GM12873 (cell line): Measurements from ENCODE around the gene ZKSCAN1.

Experiments used
- TF ChIP-seq, protein P1 (sequence below): IDR thresholded peaks from 2 replicates; pipeline ENCODE4 v1.5.1; 2012; ENCODE audit warnings: low read depth, mild to moderate bottlenecking, moderate library complexity, low read length, control low read depth; ENCODE audit not compliant: insufficient read depth; ENCODE audit errors: missing control alignments

Gene ZKSCAN1

DNA sequence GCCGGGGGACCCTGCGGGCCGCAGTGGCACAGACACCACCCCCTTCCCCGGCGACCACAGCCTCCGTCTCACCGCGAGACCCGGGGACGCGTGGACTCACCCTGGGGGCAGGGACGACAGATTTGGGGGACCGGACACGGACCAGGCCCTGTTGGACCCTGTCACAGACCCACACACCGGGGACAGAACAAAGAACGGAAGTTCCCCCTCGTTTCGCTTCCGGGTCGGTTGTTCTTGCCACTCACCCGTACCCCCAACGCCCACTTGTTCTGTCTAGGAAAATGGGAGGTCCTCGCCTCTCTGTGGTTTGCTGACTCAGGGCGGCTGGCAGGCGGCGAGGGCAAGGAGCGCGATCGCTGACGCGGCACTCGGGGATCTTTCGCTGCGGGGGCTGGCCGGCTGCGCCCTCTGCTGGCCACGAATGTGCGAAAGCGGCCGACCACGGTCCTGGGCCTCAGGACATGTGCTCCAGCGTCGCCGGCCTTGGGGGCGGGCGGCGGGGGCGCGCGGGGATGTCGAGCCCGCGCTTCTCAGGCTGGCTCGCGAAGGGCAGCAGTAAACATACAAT, 66.2 kb downstream of the ZKSCAN1 start, which contains the start of gene ZNF3:
ZNF3 (minus strand) TSS at position 189 of the 568 bp plus-strand sequence. CDS start 4,366 bp downstream, outside the sequence.
- TF ChIP-seq, protein P1, sequence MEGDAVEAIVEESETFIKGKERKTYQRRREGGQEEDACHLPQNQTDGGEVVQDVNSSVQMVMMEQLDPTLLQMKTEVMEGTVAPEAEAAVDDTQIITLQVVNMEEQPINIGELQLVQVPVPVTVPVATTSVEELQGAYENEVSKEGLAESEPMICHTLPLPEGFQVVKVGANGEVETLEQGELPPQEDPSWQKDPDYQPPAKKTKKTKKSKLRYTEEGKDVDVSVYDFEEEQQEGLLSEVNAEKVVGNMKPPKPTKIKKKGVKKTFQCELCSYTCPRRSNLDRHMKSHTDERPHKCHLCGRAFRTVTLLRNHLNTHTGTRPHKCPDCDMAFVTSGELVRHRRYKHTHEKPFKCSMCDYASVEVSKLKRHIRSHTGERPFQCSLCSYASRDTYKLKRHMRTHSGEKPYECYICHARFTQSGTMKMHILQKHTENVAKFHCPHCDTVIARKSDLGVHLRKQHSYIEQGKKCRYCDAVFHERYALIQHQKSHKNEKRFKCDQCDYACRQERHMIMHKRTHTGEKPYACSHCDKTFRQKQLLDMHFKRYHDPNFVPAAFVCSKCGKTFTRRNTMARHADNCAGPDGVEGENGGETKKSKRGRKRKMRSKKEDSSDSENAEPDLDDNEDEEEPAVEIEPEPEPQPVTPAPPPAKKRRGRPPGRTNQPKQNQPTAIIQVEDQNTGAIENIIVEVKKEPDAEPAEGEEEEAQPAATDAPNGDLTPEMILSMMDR = peak; percentile 82

DNA sequence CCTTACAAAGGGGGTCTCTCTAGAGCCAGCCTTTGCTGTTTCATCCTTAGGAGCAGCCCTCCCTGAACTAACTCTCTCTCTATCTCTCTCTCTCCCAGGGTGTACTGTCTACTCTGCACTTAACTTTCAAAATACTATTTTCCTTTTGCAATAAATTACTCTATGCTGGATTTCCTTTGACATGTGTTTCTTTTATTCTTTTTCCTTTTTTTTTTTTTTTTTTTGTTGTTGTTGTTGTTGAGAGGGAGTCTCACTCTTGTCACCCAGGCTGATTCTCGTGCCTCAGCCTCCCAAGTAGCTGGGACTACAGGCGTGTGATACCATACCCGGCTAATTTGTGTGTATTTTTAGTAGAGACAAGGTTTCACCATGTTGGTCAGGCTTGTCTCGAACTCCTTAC, 67.6 kb downstream of the ZKSCAN1 start:
- TF ChIP-seq, protein P1 = no peak

DNA sequence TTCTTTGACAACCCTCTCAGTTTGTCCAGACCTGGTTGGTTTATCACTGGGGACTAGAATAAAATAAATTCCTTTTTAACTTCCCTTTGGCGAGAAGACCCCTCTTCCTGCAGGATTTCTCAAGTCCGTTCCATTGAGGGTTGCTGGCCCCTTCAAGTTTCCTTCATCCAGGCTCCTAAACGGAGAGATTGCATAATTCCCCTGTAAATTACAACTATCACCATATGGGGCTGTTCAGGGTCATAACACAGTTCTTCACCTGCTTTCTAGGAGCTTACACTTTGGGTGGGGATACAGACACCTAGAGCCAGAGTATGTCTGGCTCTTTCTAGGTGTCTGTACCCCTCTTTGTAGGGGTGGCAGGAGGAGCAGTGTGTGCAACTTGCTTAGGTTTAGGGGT, 70.1 kb downstream of the ZKSCAN1 start:
- TF ChIP-seq, protein P1 = no peak

DNA sequence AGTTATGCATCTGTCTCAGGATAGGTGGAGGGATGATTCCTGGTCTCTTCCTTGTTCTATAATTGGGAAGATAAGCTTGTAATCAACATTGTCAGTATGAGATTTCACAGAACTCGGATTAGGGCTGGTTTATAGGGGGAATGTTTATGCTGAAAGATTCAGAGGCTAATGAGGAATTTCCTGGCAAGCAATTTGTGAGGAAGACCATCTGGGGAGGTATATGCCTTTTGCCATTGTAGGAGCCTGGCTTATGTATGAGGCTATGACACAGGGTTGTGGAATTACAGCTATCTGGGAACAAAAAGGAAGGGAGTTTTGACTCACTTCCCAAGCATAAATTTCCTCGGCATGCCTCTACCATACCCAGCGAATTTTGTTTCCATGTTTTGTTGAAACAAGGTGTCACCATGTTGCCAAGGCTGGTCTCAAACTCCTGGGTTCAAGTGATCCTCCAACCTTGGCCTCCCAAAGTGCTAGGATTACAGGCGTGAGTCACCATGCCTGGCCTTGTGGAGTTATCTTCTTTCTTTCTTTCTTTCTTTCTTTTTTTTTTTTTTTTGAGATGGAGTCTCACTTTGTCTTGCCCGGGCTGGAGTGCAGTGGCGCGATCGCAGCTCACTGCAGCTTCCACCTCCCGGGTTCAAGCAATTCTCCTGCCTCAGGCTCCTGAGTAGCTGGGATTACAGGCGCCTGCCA, 71.8 kb downstream of the ZKSCAN1 start:
- TF ChIP-seq, protein P1 = no peak

DNA sequence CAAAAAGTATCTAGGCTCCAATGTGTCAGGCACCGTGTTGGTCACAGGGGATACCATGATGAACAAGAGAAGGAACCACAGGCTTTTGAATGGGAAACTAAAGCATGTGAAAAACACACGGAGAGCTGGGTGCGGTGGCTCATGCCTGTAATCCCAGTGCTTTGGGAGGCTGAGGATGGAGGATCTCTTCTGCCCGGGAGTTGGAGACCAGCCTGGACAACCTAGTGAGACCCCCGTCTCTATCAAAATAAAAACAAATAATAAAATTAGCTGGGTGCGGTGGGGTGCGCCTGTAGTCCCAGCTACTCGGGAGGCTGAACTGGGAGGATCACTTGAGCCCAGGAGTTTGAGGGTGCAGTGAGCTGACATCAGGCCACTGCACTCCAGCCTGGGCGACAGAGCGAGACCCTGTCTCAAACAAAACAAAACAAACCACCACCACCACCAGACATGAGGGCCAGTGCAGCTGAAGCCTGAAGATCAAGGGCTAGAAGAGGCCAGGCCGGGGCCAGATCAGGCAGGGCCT, 72.8 kb downstream of the ZKSCAN1 start:
- TF ChIP-seq, protein P1 = no peak

DNA sequence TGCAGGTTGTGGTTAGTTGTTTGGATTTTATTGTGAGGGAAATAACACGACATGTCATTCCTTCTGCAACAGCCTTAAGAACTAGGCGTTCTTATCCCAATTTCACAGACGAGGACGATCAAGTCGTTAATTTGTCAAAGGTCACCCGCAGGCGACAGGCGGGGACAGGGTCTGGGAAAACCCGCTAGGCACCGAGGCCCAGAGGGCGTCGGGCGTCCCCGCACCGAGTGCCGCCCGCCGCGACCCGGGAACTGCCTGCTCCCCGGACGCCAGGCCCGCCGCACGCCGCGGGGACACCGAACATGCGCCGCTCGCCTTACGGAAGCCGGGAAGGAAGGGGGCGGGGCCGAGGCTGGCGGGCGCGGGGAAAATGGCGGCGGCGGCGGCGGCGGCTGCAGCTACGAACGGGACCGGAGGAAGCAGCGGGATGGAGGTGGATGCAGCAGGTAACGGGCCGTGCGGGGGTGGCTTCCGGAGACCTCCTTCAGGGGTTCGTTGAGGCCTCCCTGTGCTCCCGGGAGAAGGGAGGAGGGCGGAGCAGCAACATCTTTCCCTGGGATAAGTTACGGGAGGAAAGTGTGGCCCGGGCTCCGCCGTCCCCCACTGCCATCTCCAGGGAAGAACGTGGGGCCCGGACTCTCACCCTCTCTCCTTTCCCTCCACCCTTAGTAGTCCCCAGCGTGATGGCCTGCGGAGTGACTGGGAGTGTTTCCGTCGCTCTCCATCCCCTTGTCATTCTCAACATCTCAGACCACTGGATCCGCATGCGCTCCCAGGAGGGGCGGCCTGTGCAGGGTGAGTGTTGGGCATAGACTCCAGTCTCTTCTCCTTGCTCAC, 73.4 kb downstream of the ZKSCAN1 start, which contains the start of gene COPS6:
COPS6 (plus strand) TSS at position 349 of the 837 bp plus-strand sequence; CDS start at position 371, 22 bp downstream.
- TF ChIP-seq, protein P1 = no peak
